Colonic mucosa (tissue), 4 donors: Measurements from ENCODE around the gene PLXDC2. TPM values are rescaled to one million over a fixed set of nuclear protein-coding genes. Genes with fewer than 3 reads are reported as not detected.

Experiments
- DNase-seq: peaks from one replicate; pipeline ENCODE4 v3.0.0-alpha.2; 2020
- H3K27ac ChIP-seq: fragments of 200-600 bp; one replicate; pipeline ENCODE4 v1.8.0; 2021
- H3K27me3 ChIP-seq: fragments of 200-600 bp; one replicate; pipeline ENCODE4 v1.8.0; 2021
- H3K36me3 ChIP-seq: fragments of 200-600 bp; one replicate; pipeline ENCODE4 v1.8.0; 2021
- H3K4me1 ChIP-seq: fragments of 200-600 bp; one replicate; pipeline ENCODE4 v1.8.0; 2021; ENCODE audit warnings: mild to moderate bottlenecking
- H3K4me3 ChIP-seq: fragments of 200-600 bp; one replicate; pipeline ENCODE4 v1.8.0; 2021
- H3K9ac ChIP-seq, 2 donors: one replicate each; pipeline ENCODE4 v1.7.0; 2013; ENCODE audit warnings: control low read depth in 2 of 2, low read depth in 2 of 2, low read length in 2 of 2
- H3K9me3 ChIP-seq: fragments of 200-600 bp; one replicate; pipeline ENCODE4 v1.8.0; 2021
- CTCF ChIP-seq: fragments of 200-600 bp; IDR thresholded peaks from one replicate; pipeline ENCODE4 v1.8.0; 2022; ENCODE audit warnings: antibody characterized with exemption, mild to moderate bottlenecking
- intact Hi-C: fragments of 100-400 bp; cut with DNase I; formaldehyde crosslinking; loops from one replicate; pipeline ENCODE4 v1.14.1; 2022
- total RNA-seq, 2 donors: library from RNA; stranded (reverse); fragmentation: NEBNext Ultra II Directional in 1 of 2; extraction: Animal tissue kit (Norgen Biotek cat#: 25700) in 1 of 2; gene quantifications; one replicate each; pipeline ENCODE4 v1.2.1, GENCODE V29; 2021
- donor health status: healthy.
- donor health status: DM: no; HTN: no; CAD: no.
- donor health status: DM: no; HTN: no; CAD: no.

The PLXDC2 gene
- total RNA-seq, 2 donors from 2014 or later: 12.5 to 22.4 TPM

GRCh38 chr10:20299034-20299736 lies 483.0 kb downstream of the PLXDC2 start:
- Histone ChIP-seq H3K27ac (no peak overlapping the region), H3K36me3 (no peaks in the 10 kb centered on the region), H3K9ac (no peak overlapping the region), H3K4me3 (no peak overlapping the region), H3K4me1 (no peaks in the 10 kb centered on the region), H3K27me3 (no peaks in the 10 kb centered on the region), H3K9me3 (no peaks in the 10 kb centered on the region)
- TF ChIP-seq CTCF: no peak
- intact Hi-C loops: no loop called here
- no peak for DNase-seq

GRCh38 chr10:20300735-20301134 lies 484.5 kb downstream of the PLXDC2 start:
- Histone ChIP-seq H3K9ac (no peak overlapping the region), H3K4me1 (no peaks in the 10 kb centered on the region), H3K27ac (no peak overlapping the region), H3K36me3 (no peaks in the 10 kb centered on the region), H3K4me3 (no peak overlapping the region), H3K9me3 (no peaks in the 10 kb centered on the region), H3K27me3 (no peaks in the 10 kb centered on the region)
- intact Hi-C loops: no loop called here
- TF ChIP-seq CTCF: no peak
- no peak for DNase-seq

- no peaks in the 10 kb centered on the region for H3K27me3 ChIP-seq
- intact Hi-C loops: no loop called here
- no peak overlapping the region for H3K4me3 ChIP-seq
- no peak overlapping the region for H3K9ac ChIP-seq
- H3K36me3 ChIP-seq: no peaks in the 10 kb centered on the region
- H3K27ac ChIP-seq: no peak overlapping the region
- DNase-seq: no peak
- H3K9me3 ChIP-seq: no peaks in the 10 kb centered on the region
- H3K4me1 ChIP-seq: no peaks in the 10 kb centered on the region
- no peak for TF ChIP-seq CTCF
These were observed 485.8 kb downstream of the PLXDC2 start for GRCh38 chr10:20302033-20302432.

- no peaks in the 10 kb centered on the region for H3K27me3 ChIP-seq
- intact Hi-C loops: no loop called here
- H3K36me3 ChIP-seq: no peaks in the 10 kb centered on the region
- H3K4me1 ChIP-seq: no peaks in the 10 kb centered on the region
- H3K9me3 ChIP-seq: no peaks in the 10 kb centered on the region
- no peak overlapping the region for H3K9ac ChIP-seq
- no peak for TF ChIP-seq CTCF
- DNase-seq: no peak
- no peak overlapping the region for H3K4me3 ChIP-seq
- H3K27ac ChIP-seq: no peak overlapping the region
These were observed 487.4 kb downstream of the PLXDC2 start for GRCh38 chr10:20303453-20304152.

GRCh38 chr10:20313665-20314064 lies 497.4 kb downstream of the PLXDC2 start:
- no peaks in the 10 kb centered on the region for H3K9me3 ChIP-seq
- no peaks in the 10 kb centered on the region for H3K4me1 ChIP-seq
- H3K4me3 ChIP-seq: no peak overlapping the region
- no peak for TF ChIP-seq CTCF
- no peak overlapping the region for H3K27ac ChIP-seq
- no peaks in the 10 kb centered on the region for H3K36me3 ChIP-seq
- DNase-seq: no peak
- intact Hi-C loops: no loop called here
- H3K27me3 ChIP-seq: no peaks in the 10 kb centered on the region
- no peak overlapping the region for H3K9ac ChIP-seq
